ENCODE data around the gene COL7A1. TPM values are rescaled to one million over a fixed set of nuclear protein-coding genes. Genes with fewer than 3 reads are reported as not detected.

COL7A1 gene
- total and polyA plus RNA-seq, 2 of the 13 experiments (the other 11 are each of a cell fraction or from before 2014, with no cell fraction given): 2.7 to 11.7 TPM

DNA sequence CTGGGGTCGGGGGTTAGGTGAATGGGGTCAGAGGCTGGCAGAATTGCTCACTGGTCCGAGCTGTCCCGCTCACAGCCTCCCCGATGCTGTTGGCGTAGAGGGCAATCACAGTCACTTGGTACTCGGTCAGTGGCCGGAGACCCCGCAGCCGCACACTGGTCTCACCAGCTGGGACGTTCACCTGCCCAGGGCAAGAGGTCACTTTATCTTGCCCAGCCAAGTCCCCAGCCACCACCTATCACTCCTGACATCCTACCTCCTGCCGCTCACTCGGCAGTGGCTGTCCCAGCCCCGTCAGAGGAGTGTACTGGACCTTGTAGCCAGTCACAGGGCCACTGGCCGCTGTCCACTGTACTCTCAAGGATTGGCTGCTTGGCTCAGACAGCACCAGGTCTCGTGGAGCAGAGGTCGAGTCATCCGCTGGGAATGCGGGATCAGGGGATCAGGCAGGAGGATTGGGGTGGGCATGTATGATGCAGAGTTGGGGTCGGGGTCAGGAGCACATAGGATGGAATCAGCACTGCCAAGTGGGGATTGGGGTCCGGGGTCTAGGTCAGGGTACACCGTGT, 2.5 kb downstream of the COL7A1 start:
- intact Hi-C loops (cut with micrococcal nuclease; ENCODE audit: unreplicated experiment): no loop called here
- in situ Hi-C loops (cut with HindIII; ENCODE audit: extremely low pct_ligation_motif_present, low pct_unique_long_range_greater_than_20kb): no loop called here
- Histone ChIP-seq H3K36me3 (replicated peaks in 1 of 2; ENCODE audit: control insufficient read depth in 1 of 2, insufficient read depth in 2 of 2, low read length in 2 of 2) (no peaks in the 10 kb centered on the region; a peak in 1 of 5 replicates), H3K27ac (ENCODE audit: extremely low read length, insufficient read depth, low read length) (no peak overlapping the region), H3K4me3 (replicated peaks in 1 of 3; ENCODE audit: insufficient read depth in 1 of 3, low read depth in 2 of 3, low read length in 3 of 3) (no peak overlapping the region), H3K79me2 (ENCODE audit: insufficient read depth, low read length) (no peaks in the 10 kb centered on the region), H3K9me3 (ENCODE audit: low read length) (no peaks in the 10 kb centered on the region), H3K9ac (ENCODE audit: insufficient read depth, low read depth, low read length) (no peak overlapping the region), H3K4me1 (ENCODE audit: insufficient read depth, low read length) (peaks cover 39% of the 10 kb centered on the region), H3K27me3 (ENCODE audit: control insufficient read depth in 1 of 2, insufficient read depth in 2 of 2, low read length in 2 of 2) (0 out of 5 replicates have a peak, but pooled peaks cover 0 to 4% of the 10 kb centered on the region in 2 experiments), H2AFZ (ENCODE audit: low read length) (no peak overlapping the region), H3K4me2 (ENCODE audit: low read depth, low read length) (no peak overlapping the region), H4K20me1 (ENCODE audit: insufficient read depth, low read length) (no peaks in the 10 kb centered on the region)
- ATAC-seq (no peak), DNase-seq (ENCODE audit: low spot score) (no peak), FAIRE-seq (no peak)
- ChIA-PET POLR2A (no interaction called here), CTCF (ENCODE audit: low intra/inter-chr PET ratio, low total read pairs) (no interaction called here)
- no TSS peak for BruUV-seq (replicated peaks)
- TF ChIP-seq ZNF160 (CRISPR knock-in tag; IDR thresholded peaks at IDR 0.05): no peak
- no peak for TF ChIP-seq PAWR (CRISPR knock-in tag; IDR thresholded peaks at IDR 0.05; ENCODE audit: borderline replicate concordance)
- no peak for TF ChIP-seq ESRRA (CRISPR knock-in tag; IDR thresholded peaks at IDR 0.05; ENCODE audit: low read depth)
- no peak for TF ChIP-seq ZNF740 (CRISPR knock-in tag; IDR thresholded peaks at IDR 0.05)
- TF ChIP-seq PRMT3 (CRISPR knock-in tag; IDR thresholded peaks at IDR 0.05; ENCODE audit: borderline replicate concordance, low read depth): no peak
- no peak for TF ChIP-seq MED8 (CRISPR knock-in tag; IDR thresholded peaks at IDR 0.05; ENCODE audit: insufficient replicate concordance)
- no peak for TF ChIP-seq CHCHD3 (CRISPR knock-in tag; IDR thresholded peaks at IDR 0.05)
- no peak for TF ChIP-seq BRD4 (CRISPR knock-in tag; IDR thresholded peaks at IDR 0.05)
- no peak for TF ChIP-seq CREB1 (IDR thresholded peaks at IDR 0.05)
- no peak for TF ChIP-seq CREB1 (CRISPR knock-in tag; IDR thresholded peaks at IDR 0.05)
- no peak for TF ChIP-seq ZSCAN22 (CRISPR knock-in tag; IDR thresholded peaks at IDR 0.05)
- TF ChIP-seq TRIM24 (CRISPR knock-in tag; IDR thresholded peaks at IDR 0.05): no peak
- no peak for TF ChIP-seq DNMT3B (CRISPR knock-in tag; conservative IDR thresholded peaks at IDR 0.05)
- TF ChIP-seq HNRNPH1 (optimal IDR thresholded peaks at IDR 0.05; ENCODE audit: low read depth, low read length): no peak
- WGBS (ENCODE audit: low lambda C conversion rate): 53% methylated on average over 11 of the region's 21 CpGs

Measured in HepG2 (cell line).